GM19043 (cell line): ENCODE results near the gene RASL10A.

Source experiments
- ATAC-seq: cut with Tn5 transposase; IDR thresholded peaks from one replicate; pipeline ENCODE4 v1.9.1; 2021; ENCODE audit warnings: low read depth; ENCODE audit not compliant: unreplicated experiment

The RASL10A gene

DNA sequence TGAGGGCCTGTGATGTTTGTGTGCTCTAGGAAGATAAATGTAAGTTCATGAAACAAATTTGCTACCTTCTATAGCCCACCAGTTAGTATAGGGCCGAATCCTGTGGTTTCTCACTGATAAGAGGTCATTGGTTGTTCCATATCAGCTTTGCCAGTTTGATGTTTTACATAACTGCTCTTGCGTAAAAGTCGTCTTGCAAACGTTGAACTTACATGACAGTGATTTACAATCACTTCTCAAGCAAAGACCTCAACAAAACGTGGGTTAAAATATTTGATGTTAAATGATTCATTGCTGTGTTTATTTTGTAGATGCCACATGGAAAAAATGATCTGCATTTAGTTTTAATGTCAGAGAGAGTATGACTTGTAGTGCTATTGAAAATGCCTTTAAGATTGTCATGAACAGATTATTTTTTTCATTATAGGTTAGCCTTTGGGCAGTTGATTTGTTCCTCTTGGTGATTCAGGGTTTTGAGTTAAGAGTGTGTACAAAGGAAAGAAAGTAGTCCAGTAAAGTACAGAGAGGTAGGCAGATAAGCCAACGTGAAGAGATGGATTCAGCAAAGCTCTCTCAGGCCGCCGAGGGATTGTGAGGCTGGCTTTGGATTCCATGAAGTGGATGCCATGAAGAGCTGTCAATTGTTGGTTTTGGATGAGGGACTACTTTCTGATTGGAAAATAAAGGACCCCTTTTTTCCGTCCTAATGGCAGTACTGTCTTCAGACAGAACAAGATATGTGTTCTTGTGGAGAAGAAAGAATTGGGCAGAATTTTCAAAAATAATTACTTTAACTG is 44.8 kb downstream of the RASL10A start:
- no peak for ATAC-seq

DNA sequence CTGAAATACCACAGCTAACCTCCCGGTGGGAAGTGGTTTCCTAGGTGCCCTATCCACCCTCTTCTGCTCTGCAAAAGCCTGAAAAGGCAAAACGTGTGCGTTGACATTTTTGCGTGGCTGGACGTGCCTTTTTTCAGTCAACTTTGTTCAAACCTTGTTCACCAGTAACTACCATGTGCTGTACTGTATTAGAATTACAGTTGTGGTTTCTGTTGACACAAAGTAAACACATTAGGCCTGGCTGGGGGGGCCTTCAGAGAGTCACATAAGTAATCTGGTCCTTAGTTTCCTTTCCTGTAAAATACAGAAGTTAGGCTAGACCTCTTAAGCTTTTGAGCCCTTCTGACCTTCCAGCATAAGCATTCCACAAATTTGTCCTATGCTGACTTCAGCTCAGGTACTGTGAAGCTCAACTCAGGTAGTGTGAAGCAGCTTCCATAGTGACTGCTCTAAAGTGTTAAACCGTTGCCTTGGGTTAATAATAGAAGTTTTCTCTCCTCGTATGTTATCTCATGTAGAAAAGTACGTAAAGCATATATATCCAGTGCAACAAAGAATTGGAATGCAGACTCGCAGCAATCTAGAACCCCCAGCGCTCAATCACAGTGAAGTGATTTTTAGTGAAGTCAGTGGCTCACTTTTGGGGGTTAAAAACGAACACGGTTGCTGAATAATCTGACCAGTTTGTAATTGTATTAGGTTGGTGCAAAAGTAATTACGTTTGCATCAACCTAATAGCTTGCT is 45.6 kb downstream of the RASL10A start:
- no peak for ATAC-seq

DNA sequence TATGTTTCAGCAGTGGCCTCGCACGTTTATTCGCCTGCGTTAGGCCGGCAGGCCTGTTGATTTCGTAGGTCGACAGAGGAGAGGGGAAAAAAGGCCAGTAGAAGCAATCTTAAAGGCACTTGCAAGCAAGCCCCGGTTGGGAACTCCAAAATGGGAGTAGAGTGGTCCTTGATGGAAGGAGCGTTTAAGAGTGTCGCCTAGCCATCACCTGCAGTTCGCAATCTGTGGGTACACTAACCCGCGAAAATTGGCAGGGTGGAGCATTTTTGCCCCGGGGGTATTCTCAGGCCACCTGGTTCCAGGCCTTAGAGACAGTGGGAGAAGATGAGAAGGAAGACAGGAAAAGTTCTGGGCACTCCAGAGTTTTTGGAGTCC is 46.3 kb downstream of the RASL10A start:
- no peak for ATAC-seq

DNA sequence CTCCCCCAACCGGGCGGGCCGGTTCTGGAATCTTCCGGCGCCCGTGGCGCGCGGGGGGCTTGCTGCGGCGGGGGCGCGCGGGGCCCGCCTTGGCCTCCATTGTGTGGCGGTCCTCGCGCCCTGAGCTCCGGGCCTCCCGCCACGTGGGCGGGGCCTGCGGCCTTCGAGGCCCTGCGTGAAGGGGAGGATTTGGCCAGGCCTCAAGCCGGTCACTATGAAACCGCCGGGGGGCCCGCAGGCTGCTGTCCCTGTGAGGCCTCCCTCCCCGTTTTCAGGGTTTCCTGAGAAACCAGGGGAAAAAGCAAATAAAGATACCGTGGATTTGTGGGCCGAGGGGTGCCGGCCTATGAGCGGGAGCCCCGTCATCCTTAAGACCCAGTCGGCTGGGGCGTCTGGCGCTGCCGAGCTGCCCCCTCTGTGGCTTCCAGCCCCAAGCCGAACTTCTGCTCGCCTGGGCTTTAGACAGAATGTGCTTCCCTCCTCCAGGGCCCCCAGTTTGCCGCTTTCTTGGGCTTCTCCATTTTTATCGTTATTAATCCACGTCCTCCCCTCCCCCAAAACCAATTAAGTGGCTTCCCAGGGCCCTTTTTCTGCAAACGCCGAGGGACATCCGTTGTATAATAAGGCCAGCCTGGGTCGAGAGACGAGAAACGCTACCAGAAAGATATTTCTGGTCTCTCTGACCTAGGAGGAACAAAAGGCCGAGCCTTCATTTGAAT is 46.8 kb downstream of the RASL10A start:
- ATAC-seq: no peak

DNA sequence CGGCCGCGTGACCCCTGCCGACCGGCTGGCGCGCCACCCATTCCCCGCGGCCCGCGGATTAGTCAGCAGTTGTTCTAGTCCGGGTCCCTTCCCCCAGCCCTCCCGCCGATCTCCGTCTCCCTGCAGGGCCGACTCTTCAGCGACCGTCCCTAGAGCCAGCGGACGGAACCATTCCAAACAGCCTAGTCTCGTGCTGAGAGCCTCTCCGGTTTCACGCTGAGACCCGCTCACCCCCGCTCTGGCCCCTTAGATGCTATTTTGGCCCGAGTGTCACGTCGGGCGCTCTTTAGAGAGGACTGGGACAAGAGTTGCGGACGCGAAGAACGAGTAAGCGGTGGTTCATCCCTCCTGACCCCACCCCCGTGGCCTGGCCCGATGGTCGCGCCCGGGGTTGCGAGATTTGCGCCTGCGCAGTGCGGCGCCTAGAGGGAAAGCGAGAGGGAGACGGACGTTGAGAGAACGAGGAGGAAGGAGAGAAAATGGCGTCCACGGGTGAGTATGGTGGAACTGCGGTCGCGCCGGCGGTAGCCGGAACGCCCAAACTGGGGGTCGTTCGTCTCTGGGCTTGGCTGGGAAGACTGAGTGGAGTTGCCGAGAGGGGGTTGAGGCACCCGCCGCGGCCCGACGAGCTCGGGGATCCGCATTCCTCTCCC is 47.5 kb downstream of the RASL10A start, which contains the start of the genes EWSR1 and RHBDD3:
EWSR1 (plus strand) TSS at position 411 of the 653 bp plus-strand sequence; CDS start at position 480, 69 bp downstream.
RHBDD3 (minus strand) TSS at position 124 of the 653 bp plus-strand sequence. CDS start 2,355 bp downstream, outside the sequence.
- peak; percentile 70 for ATAC-seq

DNA sequence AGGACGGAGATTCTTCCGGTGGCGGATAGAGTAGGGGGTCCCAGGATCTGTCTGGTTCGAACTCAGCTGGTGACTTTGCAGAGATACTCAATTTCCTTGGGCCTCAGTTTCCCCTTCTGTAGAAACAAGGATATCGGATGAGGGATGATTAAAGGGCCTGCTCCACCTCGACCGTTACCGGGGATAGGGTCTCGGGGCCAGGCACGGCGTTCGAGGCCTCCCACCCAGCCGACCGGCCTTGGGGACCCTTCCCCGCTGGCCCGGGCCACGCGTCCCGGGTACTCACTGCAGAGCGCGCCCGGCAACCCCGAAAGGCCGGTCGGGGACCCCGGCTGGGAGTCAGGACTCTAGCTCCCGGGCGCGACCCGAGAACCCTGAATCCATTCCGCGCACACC is 48.0 kb downstream of the RASL10A start:
- peak; percentile 22 for ATAC-seq

DNA sequence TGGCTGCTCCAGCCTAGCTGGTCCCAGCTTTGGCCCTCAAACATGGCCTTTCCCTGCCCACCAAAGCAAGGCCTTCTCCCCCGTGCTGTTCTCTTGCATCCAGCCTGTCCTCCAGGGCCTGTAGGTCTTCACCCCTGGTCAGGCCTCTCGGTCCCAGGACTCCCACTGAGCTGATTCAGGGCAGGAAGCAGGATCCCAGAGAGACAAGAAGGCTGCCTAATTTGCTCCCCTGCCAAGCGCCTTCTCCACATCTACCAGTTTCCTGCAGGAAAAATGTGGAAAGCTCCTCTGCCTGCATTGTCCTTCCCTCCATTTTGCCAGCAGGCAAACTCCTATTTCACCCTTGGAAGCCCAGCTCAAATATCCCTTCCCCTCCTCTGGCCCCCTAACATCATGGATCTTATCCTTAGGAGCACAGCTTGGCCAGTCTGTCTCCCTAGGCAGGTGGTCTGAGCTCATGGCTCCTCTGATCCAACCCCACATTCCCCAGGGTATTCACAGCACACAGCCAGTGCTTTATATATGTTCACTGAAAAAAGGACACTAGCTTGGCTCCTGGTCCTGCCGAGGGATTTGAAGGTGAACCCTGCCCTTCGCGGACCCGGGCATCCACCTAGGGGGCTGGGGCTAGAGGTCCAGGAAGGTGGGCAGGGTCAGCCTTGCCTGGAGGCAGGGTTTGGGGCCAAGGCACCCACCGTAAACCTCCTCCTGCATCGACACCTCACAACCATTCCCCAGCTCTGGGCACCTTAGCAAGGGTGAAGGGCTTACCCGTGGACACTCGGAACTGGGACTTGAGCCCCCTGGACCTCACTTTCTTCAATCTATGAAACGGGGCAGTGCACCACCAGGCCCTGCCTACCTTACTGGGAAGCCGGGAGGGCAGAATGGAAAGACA is 48.7 kb downstream of the RASL10A start:
- ATAC-seq: no peak

DNA sequence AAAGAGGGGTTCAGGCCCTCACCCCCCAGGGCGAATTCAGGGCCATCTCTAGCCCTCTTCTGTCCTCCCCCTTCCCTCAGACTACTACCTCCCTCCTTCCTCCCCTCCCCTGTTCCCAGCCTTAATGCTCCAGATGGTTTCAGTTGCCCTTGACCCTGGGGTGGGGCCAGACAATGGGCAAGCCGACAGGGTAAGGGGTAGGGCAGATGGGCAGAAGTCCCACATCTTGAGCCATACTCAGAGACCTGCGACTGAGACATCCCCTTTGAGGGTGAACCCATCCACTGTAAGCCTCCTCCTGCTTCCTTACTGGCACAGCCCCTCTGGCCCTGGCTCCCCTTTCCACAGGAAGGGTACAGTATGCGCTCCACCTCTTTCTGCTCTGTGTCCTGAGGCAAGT is 49.6 kb downstream of the RASL10A start:
- ATAC-seq: no peak

DNA sequence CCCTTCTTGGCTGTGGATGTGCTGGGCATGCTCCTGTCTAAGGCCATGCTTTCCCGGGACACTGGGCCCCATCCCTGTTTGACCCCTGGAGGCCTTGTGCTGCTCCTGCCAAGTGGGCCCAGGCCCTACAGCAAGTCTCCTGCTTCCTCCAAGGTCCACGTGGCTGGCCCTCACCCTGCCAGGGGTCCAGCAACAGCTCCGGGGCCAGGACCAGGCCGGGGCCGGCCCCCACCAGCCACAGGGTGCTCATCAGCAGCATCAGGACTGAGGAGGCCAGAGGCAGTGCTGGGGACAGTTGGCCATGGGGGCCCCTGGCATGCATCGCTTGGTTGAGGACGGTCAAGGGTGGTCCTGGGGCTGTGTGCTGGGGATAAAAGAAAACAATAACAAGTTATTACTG is 50.2 kb downstream of the RASL10A start:
- ATAC-seq: no peak

DNA sequence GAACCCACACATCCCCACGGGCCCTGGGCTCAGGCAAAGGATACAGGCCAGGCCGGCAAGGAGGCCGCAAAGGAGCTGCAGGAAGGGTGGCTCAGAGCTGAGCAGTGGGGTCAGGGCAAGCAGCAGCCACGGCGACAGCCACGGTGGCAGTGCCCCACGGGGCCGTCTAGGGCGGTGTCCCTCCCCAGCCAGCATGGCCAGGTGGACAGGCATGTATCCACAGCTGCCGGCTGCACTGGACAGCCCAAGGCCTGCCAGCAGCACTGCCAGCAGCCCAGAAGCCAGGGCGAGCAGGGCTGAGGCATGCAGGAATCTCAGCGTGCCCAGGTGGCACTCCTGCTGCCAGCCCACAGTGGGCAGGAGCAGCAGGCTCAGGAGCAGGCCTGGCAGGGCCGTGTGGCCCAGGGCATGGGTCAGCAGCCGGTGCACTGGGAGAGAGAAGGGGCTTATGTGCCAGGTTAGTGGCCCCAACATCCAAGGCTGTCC is 51.7 kb downstream of the RASL10A start:
- ATAC-seq: no peak
